ENCODE measurements around the gene UBXN11.
A peak's percentile ranks its signal among the peaks of the same experiment; 100 is the strongest.
"Not testable (repeated sequence)": the region's sequence is repeated elsewhere in the genome, so short reads cannot be mapped to it uniquely, and the experiment has no call there.

Gene UBXN11

DNA sequence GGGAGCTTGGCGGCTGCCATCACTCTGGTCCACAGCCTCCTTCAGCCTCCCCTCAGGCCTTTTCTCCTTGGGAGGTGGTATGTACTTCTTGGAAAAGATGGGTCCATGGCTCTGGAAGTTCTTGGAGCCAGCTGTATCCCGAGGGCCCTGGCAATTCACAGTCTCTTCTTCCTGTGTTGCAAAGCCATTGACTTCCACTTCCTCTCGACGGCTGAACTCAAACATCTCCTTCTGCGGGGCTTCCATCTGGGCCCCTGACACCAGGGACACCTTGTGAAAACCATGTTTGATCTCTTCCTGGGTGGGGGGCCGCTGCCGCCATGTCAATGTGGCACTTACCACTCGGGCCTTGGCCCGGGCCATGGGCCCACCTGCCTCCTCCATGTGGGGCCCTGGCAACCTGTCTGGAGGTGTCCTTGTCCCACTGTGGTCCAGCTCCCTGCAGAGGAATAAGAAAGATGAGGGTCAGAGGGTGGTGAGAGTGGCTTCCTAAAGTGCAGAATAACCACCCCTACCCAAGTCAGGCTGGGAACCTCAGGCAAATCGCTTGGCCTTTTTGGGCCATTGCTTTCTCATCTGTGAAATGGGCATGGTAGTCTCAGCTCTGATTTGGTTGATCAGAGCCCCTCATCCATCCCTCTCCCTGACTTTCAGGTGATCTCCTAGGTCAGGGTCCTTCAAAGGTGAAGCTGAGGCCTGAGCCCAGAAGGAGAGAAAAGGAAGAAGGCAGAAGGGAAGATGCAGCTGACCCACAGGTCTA lies 40.0 kb upstream of the UBXN11 start:
- no peaks in the 10 kb centered on the region for H3K36me3 Mint-ChIP-seq
- H3K27ac Mint-ChIP-seq, result peak overlapping the region; percentile 48

GRCh38 chr1:26345718-26346117 lies 39.3 kb upstream of the UBXN11 start:
- no peak overlapping the region for H3K27ac Mint-ChIP-seq
- no peaks in the 10 kb centered on the region for H3K36me3 Mint-ChIP-seq
- H3K9me3 Mint-ChIP-seq, result no peaks in the 10 kb centered on the region
- ATAC-seq (ENCODE audit: low read depth), result no peak
- peaks cover 1% of the 10 kb centered on the region for H3K27me3 Mint-ChIP-seq
- no peaks in the 10 kb centered on the region for H3K4me1 Mint-ChIP-seq
- H3K4me3 Mint-ChIP-seq, result no peak overlapping the region
- no peak for DNase-seq (ENCODE audit: low spot score in 2 of 2)

More for the DNA sequence above, 40.0 kb upstream of the UBXN11 start:
- no peaks in the 10 kb centered on the region for H3K4me1 Mint-ChIP-seq
- H3K4me3 Mint-ChIP-seq, result no peak overlapping the region
- no peaks in the 10 kb centered on the region for H3K9me3 Mint-ChIP-seq
- DNase-seq (ENCODE audit: low spot score in 2 of 2), result no peak
- peaks cover 1% of the 10 kb centered on the region for H3K27me3 Mint-ChIP-seq
- ATAC-seq (ENCODE audit: low read depth), result no peak

GRCh38 chr1:26344147-26344920 lies 37.9 kb upstream of the UBXN11 start:
- Mint-ChIP-seq H3K36me3 (no peaks in the 10 kb centered on the region), H3K9me3 (no peaks in the 10 kb centered on the region), H3K27me3 (peaks cover 1% of the 10 kb centered on the region), H3K4me1 (no peaks in the 10 kb centered on the region), H3K27ac (no peak overlapping the region), H3K4me3 (no peak overlapping the region)
- DNase-seq (ENCODE audit: low spot score in 2 of 2) (no peak), ATAC-seq (ENCODE audit: low read depth) (no peak)

DNA sequence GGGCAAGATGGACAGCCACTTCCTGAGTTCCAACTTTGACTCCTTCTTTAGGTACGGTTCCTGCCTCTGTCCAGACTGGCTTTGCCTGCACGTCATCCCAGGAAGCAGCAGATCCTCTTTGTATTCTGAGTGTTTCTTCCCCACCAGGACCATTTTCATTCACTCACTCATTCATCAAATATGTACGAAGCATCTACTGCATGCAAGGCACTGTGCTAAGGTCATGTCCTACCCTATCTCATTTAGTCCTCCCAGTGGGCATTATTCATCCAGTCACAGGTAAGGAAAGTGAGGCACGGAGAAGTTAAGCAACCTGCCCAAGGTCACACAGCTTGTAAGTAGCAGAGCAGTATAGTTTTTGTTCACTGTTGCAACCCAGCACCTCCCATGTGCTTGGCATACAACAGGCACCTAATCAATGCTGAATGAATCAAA lies 33.6 kb upstream of the UBXN11 start:
- ATAC-seq (ENCODE audit: low read depth), result no peak
- no peak overlapping the region for H3K4me3 Mint-ChIP-seq
- peaks cover 1% of the 10 kb centered on the region for H3K27me3 Mint-ChIP-seq
- no peak for DNase-seq (ENCODE audit: low spot score in 2 of 2)
- no peaks in the 10 kb centered on the region for H3K36me3 Mint-ChIP-seq
- no peaks in the 10 kb centered on the region for H3K9me3 Mint-ChIP-seq
- H3K27ac Mint-ChIP-seq, result no peak overlapping the region
- peaks cover 6% of the 10 kb centered on the region for H3K4me1 Mint-ChIP-seq

- ATAC-seq (ENCODE audit: low read depth) (no peak), DNase-seq (ENCODE audit: low spot score in 2 of 2) (no peak)
- peaks cover 1% of the 10 kb centered on the region for H3K27me3 Mint-ChIP-seq
- no peaks in the 10 kb centered on the region for H3K9me3 Mint-ChIP-seq
- H3K27ac Mint-ChIP-seq, result no peak overlapping the region
- H3K36me3 Mint-ChIP-seq, result no peaks in the 10 kb centered on the region
- H3K4me1 Mint-ChIP-seq, result peaks cover 6% of the 10 kb centered on the region
- H3K4me3 Mint-ChIP-seq, result no peak overlapping the region
These were observed 32.2 kb upstream of the UBXN11 start for GRCh38 chr1:26338670-26339069.

- no peaks in the 10 kb centered on the region for H3K27me3 Mint-ChIP-seq
- H3K27ac Mint-ChIP-seq, result no peak overlapping the region
- H3K4me1 Mint-ChIP-seq, result peaks cover 6% of the 10 kb centered on the region
- H3K4me3 Mint-ChIP-seq, result peak overlapping the region; percentile 49
- H3K36me3 Mint-ChIP-seq, result no peaks in the 10 kb centered on the region
- ATAC-seq (ENCODE audit: low read depth) (no peak), DNase-seq (ENCODE audit: low spot score in 2 of 2) (no peak)
- H3K9me3 Mint-ChIP-seq, result no peaks in the 10 kb centered on the region
These were observed 31.2 kb upstream of the UBXN11 start for GRCh38 chr1:26337625-26338024.

GRCh38 chr1:26337206-26337535 lies 30.7 kb upstream of the UBXN11 start:
- H3K36me3 Mint-ChIP-seq, result no peaks in the 10 kb centered on the region
- ATAC-seq (ENCODE audit: low read depth), result no peak
- peak overlapping the region; percentile 95 for H3K4me3 Mint-ChIP-seq
- peaks cover 6% of the 10 kb centered on the region for H3K4me1 Mint-ChIP-seq
- no peaks in the 10 kb centered on the region for H3K27me3 Mint-ChIP-seq
- H3K9me3 Mint-ChIP-seq, result no peaks in the 10 kb centered on the region
- no peak overlapping the region for H3K27ac Mint-ChIP-seq
- DNase-seq (ENCODE audit: low spot score in 2 of 2), result no peak

DNA sequence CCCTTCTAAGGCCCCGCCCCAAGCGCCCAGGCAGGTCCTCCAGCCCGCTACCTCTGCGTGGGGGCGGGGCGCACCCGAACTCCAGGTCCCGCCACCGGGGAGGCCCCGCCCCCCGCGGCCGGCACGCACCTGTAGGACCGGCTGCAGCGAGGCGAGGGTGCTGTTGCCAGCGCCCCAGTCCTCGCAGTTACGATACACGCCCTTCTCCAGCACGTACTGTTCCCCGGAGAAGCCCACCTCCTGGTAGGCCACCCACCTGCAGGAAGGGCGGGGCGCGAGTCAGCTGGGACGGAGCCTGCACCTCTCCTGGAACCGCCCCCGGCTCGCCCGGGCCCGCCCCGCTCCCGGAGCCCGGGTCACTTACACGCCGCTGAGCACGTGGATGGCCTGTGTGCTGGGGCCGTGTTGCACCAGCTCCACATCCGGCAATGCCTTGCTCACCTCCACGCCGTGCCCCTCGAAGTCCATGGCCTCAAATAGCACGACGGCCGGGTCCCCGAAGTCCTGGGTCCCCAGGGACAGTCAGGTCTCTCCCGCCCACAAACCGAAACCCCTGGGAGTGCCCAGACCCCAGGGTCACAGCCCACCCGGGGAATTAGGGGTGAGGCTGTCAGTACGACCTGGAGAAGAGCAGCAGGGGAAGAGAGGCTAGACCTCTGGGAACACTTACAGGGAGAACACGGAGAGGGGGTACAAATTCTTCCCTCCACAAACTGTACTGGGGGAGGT lies 30.2 kb upstream of the UBXN11 start:
- Mint-ChIP-seq H3K36me3 (no peaks in the 10 kb centered on the region), H3K27me3 (no peaks in the 10 kb centered on the region), H3K9me3 (no peaks in the 10 kb centered on the region), H3K4me1 (peaks cover 6% of the 10 kb centered on the region), H3K27ac (no peak overlapping the region), H3K4me3 (peak overlapping the region; percentile 95)
- DNase-seq (ENCODE audit: low spot score in 2 of 2) (peak; percentile 75 to 76), ATAC-seq (ENCODE audit: low read depth) (peak; percentile 90)

- H3K36me3 Mint-ChIP-seq, result no peaks in the 10 kb centered on the region
- H3K4me3 Mint-ChIP-seq, result peak overlapping the region; percentile 95
- H3K27me3 Mint-ChIP-seq, result no peaks in the 10 kb centered on the region
- H3K27ac Mint-ChIP-seq, result peak overlapping the region; percentile 55
- peak; percentile 1 for ATAC-seq (ENCODE audit: low read depth)
- DNase-seq (ENCODE audit: low spot score in 2 of 2), result peak in 1 of 2 donors; percentile 37
- H3K4me1 Mint-ChIP-seq, result peaks cover 6% of the 10 kb centered on the region
- H3K9me3 Mint-ChIP-seq, result no peaks in the 10 kb centered on the region
These were observed 29.5 kb upstream of the UBXN11 start for GRCh38 chr1:26335774-26336476.

DNA sequence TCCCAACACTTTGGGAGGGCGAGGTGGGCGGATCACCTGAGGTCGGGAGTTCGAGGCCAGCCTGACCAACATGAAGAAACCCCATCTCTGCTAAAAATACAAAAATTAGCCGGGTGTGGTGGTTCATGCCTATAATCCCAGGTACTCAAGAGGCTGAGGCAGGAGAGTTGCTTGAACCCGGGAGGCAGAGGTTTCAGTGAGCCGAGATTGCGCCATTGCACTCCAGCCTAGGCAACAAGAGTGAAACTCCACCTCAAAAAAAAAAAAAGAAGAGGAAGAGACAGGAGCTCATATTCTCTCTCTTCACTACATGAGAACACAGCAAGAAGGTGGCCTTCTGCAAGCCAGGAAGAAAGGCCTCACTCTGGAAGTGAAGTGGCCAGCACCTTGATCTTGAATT lies 26.9 kb upstream of the UBXN11 start:
- not testable (repeated sequence) for H3K4me3 Mint-ChIP-seq; H3K4me1 Mint-ChIP-seq; H3K27me3 Mint-ChIP-seq; H3K9me3 Mint-ChIP-seq; H3K36me3 Mint-ChIP-seq; DNase-seq (ENCODE audit: low spot score in 2 of 2); H3K27ac Mint-ChIP-seq; ATAC-seq (ENCODE audit: low read depth)

DNA sequence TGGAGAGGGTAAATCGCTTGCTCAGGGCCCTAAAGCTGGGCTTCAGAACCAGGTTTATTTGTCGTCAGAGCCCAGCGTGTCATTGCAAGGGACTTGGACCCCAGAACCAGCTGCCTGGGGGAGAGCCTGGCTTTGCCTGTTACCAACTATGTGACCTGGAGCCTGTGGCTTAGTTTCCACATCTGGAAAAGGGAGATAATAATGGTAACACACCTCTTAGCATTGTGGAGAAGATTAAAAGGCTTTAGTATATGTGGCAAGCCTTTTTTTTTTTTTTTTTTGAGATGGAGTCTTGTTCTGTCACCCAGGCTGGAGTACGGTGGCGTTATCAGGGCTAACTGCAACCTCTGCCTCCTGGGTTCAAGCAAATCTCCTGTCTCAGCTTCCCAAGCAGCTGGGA lies 23.8 kb upstream of the UBXN11 start:
- no peaks in the 10 kb centered on the region for H3K9me3 Mint-ChIP-seq
- H3K27ac Mint-ChIP-seq, result no peak overlapping the region
- no peak for DNase-seq (ENCODE audit: low spot score in 2 of 2)
- H3K36me3 Mint-ChIP-seq, result peaks cover 2% of the 10 kb centered on the region
- no peak for ATAC-seq (ENCODE audit: low read depth)
- no peaks in the 10 kb centered on the region for H3K4me1 Mint-ChIP-seq
- H3K27me3 Mint-ChIP-seq, result no peaks in the 10 kb centered on the region
- H3K4me3 Mint-ChIP-seq, result no peak overlapping the region

GRCh38 chr1:26329380-26329779 lies 22.9 kb upstream of the UBXN11 start:
- H3K4me3 Mint-ChIP-seq; DNase-seq (ENCODE audit: low spot score in 2 of 2); H3K27me3 Mint-ChIP-seq; H3K27ac Mint-ChIP-seq; H3K36me3 Mint-ChIP-seq; H3K9me3 Mint-ChIP-seq; H3K4me1 Mint-ChIP-seq; ATAC-seq (ENCODE audit: low read depth): not testable (repeated sequence)

GRCh38 chr1:26328597-26328996 lies 22.2 kb upstream of the UBXN11 start:
- ATAC-seq (ENCODE audit: low read depth) (no peak), DNase-seq (ENCODE audit: low spot score in 2 of 2) (no peak)
- no peaks in the 10 kb centered on the region for H3K27me3 Mint-ChIP-seq
- H3K36me3 Mint-ChIP-seq, result peaks cover 6% of the 10 kb centered on the region
- no peak overlapping the region for H3K27ac Mint-ChIP-seq
- no peak overlapping the region for H3K4me3 Mint-ChIP-seq
- peaks cover 5% of the 10 kb centered on the region for H3K4me1 Mint-ChIP-seq
- H3K9me3 Mint-ChIP-seq, result no peaks in the 10 kb centered on the region

DNA sequence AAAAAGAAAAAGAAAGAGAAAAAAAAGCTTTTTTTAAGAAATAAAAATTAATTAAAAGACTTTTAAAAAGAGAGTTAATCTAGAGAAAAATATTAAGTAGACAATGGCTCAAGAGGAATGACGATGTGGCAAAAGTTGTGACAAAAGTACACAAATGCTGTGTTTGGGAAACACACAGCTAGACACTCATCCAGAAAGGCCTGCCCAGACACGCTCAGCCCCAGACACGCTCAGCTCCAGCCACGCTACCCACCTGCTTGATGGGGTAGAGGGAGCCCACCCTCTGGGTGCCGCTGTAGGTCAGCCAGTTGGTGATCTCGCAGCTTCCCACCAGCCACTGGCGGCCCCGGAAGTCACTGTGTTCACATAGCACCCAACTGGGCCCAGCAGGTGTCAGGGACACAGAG lies 21.5 kb upstream of the UBXN11 start:
- Mint-ChIP-seq H3K27me3 (no peaks in the 10 kb centered on the region), H3K4me3 (no peak overlapping the region), H3K36me3 (peaks cover 7% of the 10 kb centered on the region), H3K27ac (no peak overlapping the region), H3K4me1 (peaks cover 10% of the 10 kb centered on the region), H3K9me3 (no peaks in the 10 kb centered on the region)
- DNase-seq (ENCODE audit: low spot score in 2 of 2), result no peak
- no peak for ATAC-seq (ENCODE audit: low read depth)

All from memory B cell (primary cell).